ENCODE data around the gene SUPT20HL1. TPM values are rescaled to one million over a fixed set of nuclear protein-coding genes. Genes with fewer than 3 reads are reported as not detected.

The SUPT20HL1 gene
- total RNA-seq, 1 donor from 2014 or later, result not detected

DNA sequence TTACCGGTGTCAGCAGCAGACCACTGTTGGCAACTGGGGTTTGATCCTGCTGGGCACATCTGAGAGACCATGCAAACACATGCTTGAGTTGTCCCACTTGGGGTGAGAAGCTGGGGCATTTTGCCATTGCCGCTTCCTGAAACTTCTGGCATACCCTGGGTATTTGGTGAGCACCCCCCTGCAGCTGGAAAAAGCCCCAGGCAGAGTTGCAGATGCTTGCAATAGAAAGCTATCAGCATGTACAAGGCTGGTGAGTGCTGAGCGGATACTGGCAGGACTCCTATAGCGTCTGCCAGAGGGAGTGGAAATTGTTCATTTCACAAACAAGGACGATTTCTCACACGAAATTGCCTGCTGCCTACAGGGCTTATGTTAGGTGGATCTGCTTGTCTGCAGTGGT is 32.3 kb downstream of the SUPT20HL1 start:
- DNase-seq (ENCODE audit: low spot score), result no peak
- ATAC-seq, result no peak

DNA sequence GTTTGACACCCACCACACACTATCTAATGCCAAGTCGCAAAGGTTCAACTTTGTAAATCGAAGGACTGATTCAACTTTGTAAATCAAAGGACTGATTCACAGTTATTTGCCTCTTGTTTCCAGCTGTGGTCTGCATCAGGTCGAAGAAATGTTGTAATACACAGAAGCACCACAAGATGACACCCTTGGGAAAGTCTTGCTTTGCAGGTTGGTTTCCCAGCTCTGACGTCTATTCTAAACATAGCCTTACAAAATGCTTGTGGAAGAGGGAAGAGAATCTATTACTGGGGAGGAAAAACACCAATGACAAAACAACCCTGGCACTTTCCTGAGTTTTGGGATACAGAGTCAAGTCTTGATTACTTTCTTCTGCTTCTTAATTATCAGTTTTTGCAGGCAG is 35.3 kb downstream of the SUPT20HL1 start:
- peak; percentile 43 for DNase-seq (ENCODE audit: low spot score)
- ATAC-seq, result peak; percentile 98

DNA sequence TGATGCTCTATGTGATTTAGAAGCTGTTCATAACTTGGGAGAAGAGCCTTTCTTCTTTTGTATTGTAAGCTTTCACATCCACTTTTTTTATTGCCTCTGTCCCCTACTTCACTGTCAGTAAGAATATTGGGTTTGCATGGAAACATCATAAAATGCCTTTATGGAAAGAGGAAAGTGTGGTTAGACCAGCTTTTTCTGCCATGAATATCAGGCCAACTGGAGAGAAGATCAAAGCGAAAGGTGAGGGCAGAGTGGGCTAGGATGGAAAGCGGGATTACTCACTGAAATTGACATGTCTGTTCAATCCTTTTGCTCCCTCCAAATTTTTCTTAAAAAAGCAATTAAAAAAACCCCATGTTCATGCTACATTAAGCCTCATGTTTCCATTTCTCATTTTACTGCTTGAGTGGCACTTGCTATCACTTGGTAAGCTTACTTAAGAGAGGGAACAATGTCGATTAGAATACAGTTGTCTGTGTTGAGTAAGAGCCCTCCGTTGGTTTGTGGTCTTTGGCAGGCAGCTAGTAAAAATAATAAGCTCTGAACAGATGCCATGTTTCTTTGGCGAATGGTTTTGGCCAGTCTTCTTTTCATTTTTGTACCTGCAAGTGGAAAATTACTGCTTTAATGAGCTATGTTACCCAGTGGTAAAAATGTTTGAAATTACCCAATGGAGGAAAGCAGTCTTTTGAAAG is 35.9 kb downstream of the SUPT20HL1 start:
- ATAC-seq (peak; percentile 37), DNase-seq (ENCODE audit: low spot score) (no peak)

DNA sequence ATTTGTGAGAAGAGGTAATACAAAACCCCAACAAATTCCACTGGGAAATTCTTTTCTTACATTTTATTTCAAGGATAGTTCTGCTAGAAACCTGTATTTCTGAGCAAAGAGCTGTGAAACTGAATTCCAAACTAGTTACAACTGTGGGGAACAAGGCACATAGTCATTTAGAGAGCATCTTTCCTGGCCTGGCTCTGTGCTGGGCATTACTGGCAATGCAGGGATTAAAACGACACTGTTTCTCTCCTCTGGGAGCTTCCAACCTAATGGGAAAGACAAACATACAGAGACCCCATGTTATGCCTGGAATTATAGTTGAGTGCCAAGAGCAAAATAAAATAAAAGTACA is 36.5 kb downstream of the SUPT20HL1 start:
- no peak for DNase-seq (ENCODE audit: low spot score)
- ATAC-seq, result no peak

DNA sequence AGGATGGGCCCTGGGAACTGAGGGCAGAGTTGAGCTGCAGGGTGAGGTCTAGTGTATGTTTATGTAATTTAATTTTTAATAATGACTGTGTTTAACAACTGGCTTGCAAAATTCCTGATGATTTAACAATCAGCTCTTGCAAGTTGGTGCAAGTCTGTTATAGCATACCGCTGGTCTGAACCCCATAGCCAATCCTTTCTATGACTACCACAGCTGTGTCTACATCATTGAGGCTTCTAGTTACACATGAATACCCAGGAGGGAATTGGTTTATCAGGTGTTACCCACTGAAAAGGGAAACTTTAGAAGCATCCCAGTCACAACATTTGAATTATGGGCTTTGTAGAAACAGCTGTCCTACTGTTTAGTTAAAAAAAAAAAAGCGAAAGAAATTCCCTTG is 38.3 kb downstream of the SUPT20HL1 start:
- no peak for ATAC-seq
- no peak for DNase-seq (ENCODE audit: low spot score)

DNA sequence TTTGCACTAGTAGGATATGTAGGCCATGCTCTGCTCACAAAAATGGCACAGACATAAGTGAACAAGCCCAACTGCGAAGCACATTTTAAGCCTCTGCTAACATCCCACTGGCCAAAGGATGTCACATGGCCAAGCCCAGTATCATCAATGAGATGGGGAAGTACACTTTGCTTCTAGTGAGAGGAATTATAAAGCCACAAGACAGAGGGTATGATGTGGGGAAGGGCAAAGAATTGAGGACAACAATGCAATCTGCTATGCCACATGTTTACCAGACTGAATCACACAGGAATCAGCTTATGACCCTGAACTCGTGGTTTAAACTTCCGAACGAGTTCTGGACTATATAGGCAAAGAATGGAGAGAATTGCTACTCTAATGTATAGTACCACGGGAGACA is 39.1 kb downstream of the SUPT20HL1 start:
- no peak for ATAC-seq
- DNase-seq (ENCODE audit: low spot score), result no peak

DNA sequence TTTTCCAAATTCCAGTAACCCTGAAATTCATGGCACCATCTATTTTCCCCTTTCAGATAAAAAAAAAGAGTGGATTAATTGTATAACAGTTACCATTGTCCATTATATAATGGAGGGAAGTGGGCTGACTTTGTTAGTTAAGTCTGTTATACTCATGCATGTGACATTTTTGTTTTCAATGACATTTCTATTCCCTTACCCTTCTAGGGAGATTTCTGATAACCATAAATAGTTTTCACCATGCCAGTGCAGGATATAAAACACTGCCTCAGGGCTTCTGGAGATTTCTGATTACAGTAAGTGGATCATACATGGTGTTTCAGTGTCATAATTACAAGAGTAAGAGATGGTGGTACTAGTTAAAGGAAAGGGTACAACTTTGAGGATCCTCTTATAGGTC is 45.5 kb downstream of the SUPT20HL1 start:
- no peak for ATAC-seq
- no peak for DNase-seq (ENCODE audit: low spot score)

Other genes with a start within 250 kb of the SUPT20HL1 start
- gene ZFX, start 210.9 kb upstream of the SUPT20HL1 start, total RNA-seq, result 12.5 TPM
- gene SUPT20HL2, start 46.6 kb upstream of the SUPT20HL1 start, total RNA-seq, result not detected
- gene PDK3, start 104.6 kb downstream of the SUPT20HL1 start, total RNA-seq, result 12.6 TPM

Measured in left lobe of liver (tissue), 2 donors.